ENCODE results near the gene ERBB4. TPM values are rescaled to one million over a fixed set of nuclear protein-coding genes. Genes with fewer than 3 reads are reported as not detected.

Gene ERBB4
- total RNA-seq, 1 donor from 2014 or later: 9.2 TPM

DNA sequence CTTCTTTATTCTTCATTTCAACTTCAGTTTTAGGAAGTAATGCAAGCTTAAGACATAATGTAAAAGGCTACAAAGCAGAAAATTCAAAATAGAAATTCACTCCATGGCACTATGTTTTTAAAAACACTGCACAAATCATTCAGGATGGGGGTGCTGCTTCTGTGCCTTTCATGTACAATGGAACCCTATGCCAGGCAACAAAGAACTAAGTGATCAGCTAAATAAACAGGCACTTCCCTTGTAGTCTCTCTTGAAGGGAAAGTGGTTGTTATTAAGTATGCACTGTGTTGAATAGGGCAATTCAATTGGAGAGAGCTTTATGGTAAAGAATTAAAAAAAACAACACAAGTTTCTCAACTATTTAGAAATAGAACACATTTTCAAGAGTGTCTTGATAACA is 10.9 kb upstream of the ERBB4 start:
- peaks cover 19% of the 10 kb centered on the region for H3K4me1 Mint-ChIP-seq
- peaks cover 8% of the 10 kb centered on the region for H3K9me3 Mint-ChIP-seq
- H3K27ac Mint-ChIP-seq: no peak overlapping the region
- H3K27me3 Mint-ChIP-seq (ENCODE audit: low read depth): no peaks in the 10 kb centered on the region
- DNase-seq (ENCODE audit: low spot score in 2 of 2, unreplicated experiment in 2 of 2): no peak
- H3K4me3 Mint-ChIP-seq: no peak overlapping the region
- peaks cover 2% of the 10 kb centered on the region for H3K36me3 Mint-ChIP-seq
- TF ChIP-seq, protein P1, sequence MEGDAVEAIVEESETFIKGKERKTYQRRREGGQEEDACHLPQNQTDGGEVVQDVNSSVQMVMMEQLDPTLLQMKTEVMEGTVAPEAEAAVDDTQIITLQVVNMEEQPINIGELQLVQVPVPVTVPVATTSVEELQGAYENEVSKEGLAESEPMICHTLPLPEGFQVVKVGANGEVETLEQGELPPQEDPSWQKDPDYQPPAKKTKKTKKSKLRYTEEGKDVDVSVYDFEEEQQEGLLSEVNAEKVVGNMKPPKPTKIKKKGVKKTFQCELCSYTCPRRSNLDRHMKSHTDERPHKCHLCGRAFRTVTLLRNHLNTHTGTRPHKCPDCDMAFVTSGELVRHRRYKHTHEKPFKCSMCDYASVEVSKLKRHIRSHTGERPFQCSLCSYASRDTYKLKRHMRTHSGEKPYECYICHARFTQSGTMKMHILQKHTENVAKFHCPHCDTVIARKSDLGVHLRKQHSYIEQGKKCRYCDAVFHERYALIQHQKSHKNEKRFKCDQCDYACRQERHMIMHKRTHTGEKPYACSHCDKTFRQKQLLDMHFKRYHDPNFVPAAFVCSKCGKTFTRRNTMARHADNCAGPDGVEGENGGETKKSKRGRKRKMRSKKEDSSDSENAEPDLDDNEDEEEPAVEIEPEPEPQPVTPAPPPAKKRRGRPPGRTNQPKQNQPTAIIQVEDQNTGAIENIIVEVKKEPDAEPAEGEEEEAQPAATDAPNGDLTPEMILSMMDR (IDR thresholded peaks at IDR 0.05; ENCODE audit: unreplicated experiment): no peak

DNA sequence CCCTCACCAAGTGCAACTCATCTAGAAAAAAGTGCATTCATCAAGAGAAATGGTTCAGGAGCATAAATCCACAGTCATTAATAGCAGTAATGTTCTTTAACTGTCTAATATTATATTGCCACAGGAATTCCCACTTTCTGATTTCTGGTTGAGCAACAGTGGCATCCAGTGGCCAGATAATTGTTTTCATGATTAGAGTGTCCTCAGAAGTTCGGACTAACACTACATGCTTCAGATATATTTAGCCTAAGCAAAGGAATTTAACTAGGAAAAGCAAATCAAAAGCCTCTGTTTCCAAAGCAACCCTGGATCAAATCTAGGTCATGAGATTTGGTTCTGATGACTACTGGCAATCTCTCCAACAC is 9.8 kb upstream of the ERBB4 start:
- H3K27me3 Mint-ChIP-seq (ENCODE audit: low read depth): no peaks in the 10 kb centered on the region
- H3K9me3 Mint-ChIP-seq: peaks cover 7% of the 10 kb centered on the region
- DNase-seq (ENCODE audit: low spot score in 2 of 2, unreplicated experiment in 2 of 2): no peak
- TF ChIP-seq, protein P1 (IDR thresholded peaks at IDR 0.05; ENCODE audit: unreplicated experiment): peak; percentile 53
- H3K4me3 Mint-ChIP-seq: no peak overlapping the region
- peaks cover 2% of the 10 kb centered on the region for H3K36me3 Mint-ChIP-seq
- H3K4me1 Mint-ChIP-seq: peaks cover 25% of the 10 kb centered on the region
- no peak overlapping the region for H3K27ac Mint-ChIP-seq

DNA sequence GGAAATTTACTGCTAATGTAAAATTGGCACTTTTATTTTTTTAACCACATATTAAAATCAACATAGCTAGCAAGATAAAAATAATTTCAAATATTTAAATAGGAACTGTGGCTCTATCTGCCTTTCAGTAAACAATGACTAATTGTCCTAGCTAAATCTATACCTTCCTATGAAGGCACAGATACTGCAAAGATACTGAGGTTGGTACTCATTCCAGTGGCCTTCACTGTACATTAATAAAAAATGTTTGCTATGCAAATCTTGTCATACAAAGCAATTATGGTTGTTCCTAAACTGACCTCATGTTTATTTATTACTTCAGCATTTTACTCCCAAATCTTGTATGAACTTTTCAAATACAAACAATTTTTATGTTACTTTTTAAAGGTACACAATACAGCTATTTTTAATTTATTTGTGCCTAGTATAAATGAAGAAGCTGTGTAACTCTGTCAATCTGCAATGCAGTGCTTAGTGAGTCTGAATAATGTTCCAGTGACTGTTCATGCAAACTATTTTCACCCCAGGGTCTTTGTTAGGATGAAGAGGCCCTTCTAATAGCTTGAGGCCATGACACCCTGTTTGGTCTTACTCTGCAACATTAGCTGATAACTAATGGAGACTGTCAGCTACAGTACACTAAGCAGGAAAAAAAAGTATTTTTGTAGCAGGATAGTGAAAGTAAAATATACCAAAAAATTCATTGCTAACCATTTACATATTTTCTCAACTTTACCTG is 9.3 kb upstream of the ERBB4 start:
- Mint-ChIP-seq H3K36me3 (peaks cover 2% of the 10 kb centered on the region), H3K27me3 (ENCODE audit: low read depth) (no peaks in the 10 kb centered on the region), H3K4me1 (peaks cover 25% of the 10 kb centered on the region), H3K27ac (no peak overlapping the region), H3K9me3 (peaks cover 8% of the 10 kb centered on the region), H3K4me3 (no peak overlapping the region)
- TF ChIP-seq, protein P1 (IDR thresholded peaks at IDR 0.05; ENCODE audit: unreplicated experiment): no peak
- DNase-seq (ENCODE audit: low spot score in 2 of 2, unreplicated experiment in 2 of 2): no peak

DNA sequence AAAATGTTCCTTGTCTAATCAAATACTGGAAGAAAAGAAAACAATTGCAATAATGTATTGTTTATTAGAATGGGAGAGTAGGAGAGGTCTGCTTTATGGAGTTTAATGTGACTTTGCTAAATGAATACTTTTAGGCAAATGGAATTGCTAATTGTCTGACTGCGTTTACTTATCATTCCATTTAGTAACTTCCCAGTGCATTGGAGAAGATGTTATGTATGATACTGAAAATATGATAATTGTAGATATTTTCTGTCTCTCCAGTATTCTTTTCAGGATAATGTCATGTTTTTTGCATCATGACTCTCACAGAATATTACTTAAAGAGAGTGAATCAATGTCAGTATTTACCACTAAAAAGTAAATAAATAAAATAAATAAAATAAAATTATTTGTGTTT is 8.1 kb upstream of the ERBB4 start:
- no peak for DNase-seq (ENCODE audit: low spot score in 2 of 2, unreplicated experiment in 2 of 2)
- TF ChIP-seq, protein P1 (IDR thresholded peaks at IDR 0.05; ENCODE audit: unreplicated experiment): no peak
- H3K9me3 Mint-ChIP-seq: peaks cover 8% of the 10 kb centered on the region
- H3K27ac Mint-ChIP-seq: no peak overlapping the region
- H3K4me1 Mint-ChIP-seq: peaks cover 25% of the 10 kb centered on the region
- peaks cover 2% of the 10 kb centered on the region for H3K36me3 Mint-ChIP-seq
- H3K27me3 Mint-ChIP-seq (ENCODE audit: low read depth): no peaks in the 10 kb centered on the region
- no peak overlapping the region for H3K4me3 Mint-ChIP-seq

DNA sequence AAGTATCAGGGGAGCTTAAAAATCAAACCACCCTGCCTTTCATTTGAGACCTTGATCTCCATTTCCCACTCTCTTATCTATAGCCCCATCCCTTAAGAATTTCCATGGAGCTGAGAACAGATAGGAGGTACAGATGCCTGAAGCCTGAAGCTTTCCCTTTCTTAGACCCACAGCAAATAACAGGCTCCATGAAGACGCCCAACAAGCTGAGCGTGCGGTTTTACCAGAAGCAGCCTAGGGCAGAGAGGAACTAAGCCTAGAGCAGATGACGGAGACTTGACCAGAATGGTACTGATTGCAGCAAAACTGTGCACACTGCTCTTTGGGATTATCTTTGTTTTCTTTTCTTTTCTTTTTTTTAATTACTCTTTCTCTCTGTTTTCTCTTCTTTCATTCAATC is 1.7 kb upstream of the ERBB4 start:
- Mint-ChIP-seq H3K36me3 (no peaks in the 10 kb centered on the region), H3K9me3 (peaks cover 6% of the 10 kb centered on the region), H3K4me3 (no peak overlapping the region), H3K27ac (peak overlapping the region; percentile 30), H3K27me3 (ENCODE audit: low read depth) (peaks cover 37% of the 10 kb centered on the region), H3K4me1 (peaks cover 35% of the 10 kb centered on the region)
- no peak for DNase-seq (ENCODE audit: low spot score in 2 of 2, unreplicated experiment in 2 of 2)
- TF ChIP-seq, protein P1 (IDR thresholded peaks at IDR 0.05; ENCODE audit: unreplicated experiment): no peak
